ENCODE results near the gene KXD1. TPM values are rescaled to one million over a fixed set of nuclear protein-coding genes. Genes with fewer than 3 reads are reported as not detected.
A peak's percentile ranks its signal among the peaks of the same experiment; 100 is the strongest.

The KXD1 gene
- total RNA-seq, 4 donors from 2014 or later = 65.5 to 104 (median 83.5) TPM

DNA sequence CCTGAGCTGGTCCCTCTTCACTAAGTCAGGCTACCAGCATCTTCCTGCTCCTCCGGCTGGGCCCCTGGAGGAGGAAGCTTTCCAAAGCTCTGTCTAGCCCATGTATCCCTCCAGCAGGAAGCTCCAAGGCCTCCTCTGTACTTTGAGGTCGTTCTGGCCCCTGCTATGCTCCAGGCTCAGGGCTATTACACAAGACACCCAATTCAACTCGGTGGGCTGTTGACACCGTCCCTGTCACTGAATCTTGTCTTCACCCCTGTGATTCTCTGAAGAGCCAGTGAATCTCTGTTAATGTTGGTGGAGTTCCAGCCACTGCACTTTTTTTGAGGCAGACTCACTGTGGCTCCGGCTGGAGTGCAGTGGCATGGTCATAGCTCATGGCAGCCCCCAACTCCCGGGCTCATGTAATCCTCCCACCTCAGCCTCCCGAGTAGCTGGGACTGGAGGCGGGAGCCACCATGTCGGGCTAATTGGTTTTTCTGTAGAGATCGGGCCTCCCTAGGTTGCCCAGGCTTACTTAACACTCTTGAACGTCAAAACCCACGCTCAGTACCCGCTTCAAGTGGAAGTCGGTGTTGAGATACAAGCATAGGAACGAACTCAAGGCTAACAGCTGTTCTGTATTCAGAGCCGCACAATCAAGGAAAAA is 30.4 kb downstream of the KXD1 start:
- peak overlapping the region; percentile 62 to 95 (median 84) for H3K4me3 ChIP-seq
- intact Hi-C loops (cut with DNase I) = no loop called here
- no peaks in the 10 kb centered on the region for H3K9me3 ChIP-seq
- DNase-seq = no peak
- no peaks in the 10 kb centered on the region for H3K27me3 ChIP-seq
- peaks cover 8 to 33% (median 22%) of the 10 kb centered on the region in 3 donors for H3K4me1 ChIP-seq
- H3K36me3 ChIP-seq = peaks cover 0 to 20% (median 7%) of the 10 kb centered on the region in 3 donors
- TF ChIP-seq, protein P1, sequence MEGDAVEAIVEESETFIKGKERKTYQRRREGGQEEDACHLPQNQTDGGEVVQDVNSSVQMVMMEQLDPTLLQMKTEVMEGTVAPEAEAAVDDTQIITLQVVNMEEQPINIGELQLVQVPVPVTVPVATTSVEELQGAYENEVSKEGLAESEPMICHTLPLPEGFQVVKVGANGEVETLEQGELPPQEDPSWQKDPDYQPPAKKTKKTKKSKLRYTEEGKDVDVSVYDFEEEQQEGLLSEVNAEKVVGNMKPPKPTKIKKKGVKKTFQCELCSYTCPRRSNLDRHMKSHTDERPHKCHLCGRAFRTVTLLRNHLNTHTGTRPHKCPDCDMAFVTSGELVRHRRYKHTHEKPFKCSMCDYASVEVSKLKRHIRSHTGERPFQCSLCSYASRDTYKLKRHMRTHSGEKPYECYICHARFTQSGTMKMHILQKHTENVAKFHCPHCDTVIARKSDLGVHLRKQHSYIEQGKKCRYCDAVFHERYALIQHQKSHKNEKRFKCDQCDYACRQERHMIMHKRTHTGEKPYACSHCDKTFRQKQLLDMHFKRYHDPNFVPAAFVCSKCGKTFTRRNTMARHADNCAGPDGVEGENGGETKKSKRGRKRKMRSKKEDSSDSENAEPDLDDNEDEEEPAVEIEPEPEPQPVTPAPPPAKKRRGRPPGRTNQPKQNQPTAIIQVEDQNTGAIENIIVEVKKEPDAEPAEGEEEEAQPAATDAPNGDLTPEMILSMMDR (IDR thresholded peaks at IDR 0.05) = no peak
- no peak for TF ChIP-seq POLR2A (IDR thresholded peaks at IDR 0.05)
- 16 to 24% methylated on average over 9 to 15 of the region's 16 CpGs for WGBS, 2 donors
- peak overlapping the region; percentile 85 to 95 (median 90) for H3K27ac ChIP-seq

DNA sequence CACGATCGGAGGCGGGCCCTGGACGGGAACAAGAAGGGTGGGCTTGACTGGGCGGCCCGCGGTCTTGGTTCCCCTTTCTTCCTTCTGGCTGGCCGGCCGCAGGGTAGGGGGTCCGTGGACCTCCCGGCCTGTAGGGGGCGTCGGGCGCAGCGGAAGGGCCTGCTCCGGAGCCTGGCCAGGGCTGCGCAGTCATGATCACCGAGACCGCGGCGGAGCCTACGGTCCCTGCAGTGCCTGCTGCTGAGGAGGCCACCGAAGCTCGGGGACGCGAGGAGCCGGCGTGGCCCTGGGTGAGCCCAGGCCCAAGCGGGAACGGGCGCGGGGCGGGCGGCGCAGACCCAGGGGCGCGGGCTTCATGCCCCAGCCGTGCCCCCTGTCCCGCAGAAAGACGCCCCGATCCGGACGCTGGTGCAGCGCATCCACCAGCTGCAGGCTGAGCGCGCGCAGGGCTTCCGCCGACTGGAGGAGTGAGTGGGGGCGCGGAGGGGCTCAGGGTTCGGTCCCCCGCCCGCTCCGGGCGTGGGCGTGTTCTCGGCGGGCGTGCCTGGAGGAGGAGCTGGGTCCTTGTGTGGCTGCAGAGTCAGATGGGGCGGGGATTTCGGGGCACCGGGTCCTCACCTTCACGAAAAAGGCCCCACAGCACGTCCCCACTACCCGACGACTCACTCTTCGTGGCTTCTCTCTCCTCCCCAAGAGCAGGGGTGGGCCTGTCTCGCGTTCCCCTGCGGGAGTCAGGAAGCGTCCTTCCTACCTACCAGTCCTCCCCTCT is 31.1 kb downstream of the KXD1 start, which contains the start of gene REX1BD:
REX1BD (plus strand) TSS at position 188 of the 769 bp plus-strand sequence; CDS start at position 192, 4 bp downstream.
- intact Hi-C loops (cut with DNase I) = no loop called here
- 5% methylated on average over 4 of the region's 72 CpGs; no CpG with 5 or more reads in 1 of the 2 donors for WGBS, 2 donors

DNA sequence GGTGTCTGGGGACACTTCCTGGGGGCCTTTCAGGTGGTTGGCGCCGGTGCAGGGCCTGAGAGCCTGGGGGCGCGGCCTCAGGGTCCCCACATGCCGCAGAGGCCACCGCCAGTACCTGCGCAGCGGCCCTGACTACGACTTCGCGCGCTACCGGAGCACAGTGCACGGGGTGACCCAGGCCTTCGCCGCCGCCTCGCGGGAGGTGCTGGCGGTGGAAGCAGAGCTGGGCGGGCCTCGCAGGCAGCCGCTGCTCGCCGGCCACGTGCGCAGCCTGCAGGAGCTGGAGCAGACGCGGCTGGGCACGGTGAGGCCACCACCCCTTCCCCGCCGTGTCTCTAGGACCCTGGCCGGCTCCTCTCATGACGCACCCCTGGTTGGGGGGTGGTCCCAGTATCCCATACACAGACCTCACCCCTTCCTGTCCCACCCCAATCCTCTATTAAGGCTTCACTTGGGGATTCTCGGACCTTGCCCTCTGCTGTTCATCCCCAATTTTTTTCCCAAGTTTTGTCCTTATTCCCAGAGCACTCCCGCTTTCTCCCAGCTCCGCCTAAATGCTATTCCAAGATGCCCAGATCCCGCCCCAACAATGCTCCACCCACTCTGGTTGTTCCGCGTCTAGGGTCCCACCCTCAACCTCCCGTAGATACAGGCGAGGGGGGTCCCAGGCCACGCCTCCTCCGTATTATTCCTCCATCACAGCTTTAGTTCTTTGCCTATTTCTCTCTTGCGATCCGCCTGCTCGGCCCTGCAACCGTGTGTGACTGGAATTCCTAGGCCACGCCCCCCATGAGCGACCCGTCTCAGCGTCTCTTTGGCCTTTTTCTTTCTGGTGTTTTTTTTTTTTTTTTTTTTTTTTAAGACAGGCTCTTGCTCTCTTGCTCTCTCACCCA is 32.0 kb downstream of the KXD1 start:
- Histone ChIP-seq H3K9me3 (no peaks in the 10 kb centered on the region), H3K27me3 (peaks cover 0 to 2% (median 0%) of the 10 kb centered on the region in 4 donors), H3K27ac (peak overlapping the region; percentile 85 to 95 (median 90)), H3K4me3 (peak overlapping the region; percentile 62 to 95 (median 84)), H3K36me3 (peaks cover 0 to 20% (median 7%) of the 10 kb centered on the region in 3 donors), H3K4me1 (peaks cover 22 to 46% (median 24%) of the 10 kb centered on the region in 3 donors)
- WGBS, 2 donors = 12 to 14% methylated on average over 20 to 38 of the region's 52 CpGs
- no peak for TF ChIP-seq POLR2A (IDR thresholded peaks at IDR 0.05)
- TF ChIP-seq, protein P1 (IDR thresholded peaks at IDR 0.05) = peak in 4 of 6 experiments; percentile 13 to 49 (median 35)
- intact Hi-C loops (cut with DNase I) = loop anchor here (5.0 to 10.0 kb wide), 2 partner anchors 85 to 258 kb away; no protein-coding TSS in a partner anchor
- DNase-seq = no peak

More for the DNA sequence above, 31.1 kb downstream of the KXD1 start, which contains the start of gene REX1BD:
- peak within 1 kb of the TSS; percentile 62 to 95 (median 84) for H3K4me3 ChIP-seq
- no peaks in the 10 kb centered on the region for H3K27me3 ChIP-seq
- H3K4me1 ChIP-seq = peaks cover 14 to 37% (median 22%) of the 10 kb centered on the region in 3 donors
- no peak for DNase-seq
- no peaks in the 10 kb centered on the region for H3K9me3 ChIP-seq
- H3K27ac ChIP-seq = peak within 1 kb of the TSS; percentile 85 to 95 (median 90)
- peak in 1 of 4 donors; percentile 59 for TF ChIP-seq POLR2A (IDR thresholded peaks at IDR 0.05)
- TF ChIP-seq, protein P1 (IDR thresholded peaks at IDR 0.05) = peak; percentile 79 to 92 (median 84)
- H3K36me3 ChIP-seq = peaks cover 0 to 20% (median 7%) of the 10 kb centered on the region in 3 donors

DNA sequence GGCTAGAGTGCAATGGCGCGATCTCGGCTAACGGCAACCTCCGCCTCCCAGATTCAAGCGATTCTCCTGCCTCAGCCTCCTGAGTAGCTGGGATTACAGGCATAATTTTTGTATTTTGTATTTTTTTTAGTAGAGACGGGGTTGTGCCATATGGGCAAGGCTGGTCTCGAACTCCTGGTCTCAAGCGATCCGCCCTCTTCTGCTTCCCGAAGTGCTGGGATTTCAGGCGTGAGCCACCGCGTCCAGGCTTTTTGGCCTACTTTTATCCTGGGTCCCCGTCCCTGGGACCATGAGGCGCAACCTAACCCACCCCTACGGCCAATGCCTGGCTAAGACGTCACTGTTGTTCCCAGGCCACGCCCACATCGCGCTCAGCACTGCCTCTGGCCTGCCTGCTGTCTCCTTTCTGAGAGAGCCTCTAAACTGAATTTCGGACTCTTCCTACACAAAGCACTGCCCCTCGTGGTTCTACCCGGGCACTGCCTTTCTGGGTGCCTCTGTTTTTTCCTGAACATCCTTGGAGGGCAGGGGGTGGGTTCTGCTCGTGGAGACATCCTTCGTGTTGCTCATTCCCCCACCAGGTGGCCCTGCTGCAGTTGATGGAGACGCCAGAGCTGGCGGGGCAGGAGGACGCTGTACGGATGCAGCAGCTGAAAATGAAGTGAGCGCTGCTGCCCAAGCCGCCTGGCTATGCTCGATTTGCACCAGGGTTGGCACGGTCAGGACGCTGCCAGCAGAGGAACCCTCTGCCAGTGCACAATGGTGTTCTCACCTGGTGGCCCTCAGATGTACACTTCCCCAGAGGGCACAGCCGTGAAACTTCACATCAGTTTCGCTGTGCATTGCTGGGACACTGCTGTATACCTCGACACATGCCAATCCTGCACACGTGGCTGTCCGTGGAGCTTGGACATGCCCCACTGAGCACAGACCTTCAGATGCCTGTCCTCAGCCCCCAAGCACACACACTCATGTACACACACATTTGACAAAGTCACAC is 32.9 kb downstream of the KXD1 start:
- intact Hi-C loops (cut with DNase I) = loop anchor here (5.0 to 10.0 kb wide), 2 partner anchors 84 to 257 kb away; no protein-coding TSS in a partner anchor
- TF ChIP-seq, protein P1 (IDR thresholded peaks at IDR 0.05) = peak in 2 of 6 experiments; percentile 10 to 33
- no peak for TF ChIP-seq POLR2A (IDR thresholded peaks at IDR 0.05)
- Histone ChIP-seq H3K27ac (peak overlapping the region in 2 of 4 donors; percentile 52 to 95), H3K9me3 (no peaks in the 10 kb centered on the region), H3K4me1 (peaks cover 28 to 52% (median 34%) of the 10 kb centered on the region in 3 donors), H3K4me3 (no peak overlapping the region), H3K27me3 (peaks cover 0 to 12% (median 0%) of the 10 kb centered on the region in 4 donors), H3K36me3 (peaks cover 0 to 20% (median 7%) of the 10 kb centered on the region in 3 donors)
- WGBS, 2 donors = 62 to 68% methylated on average over 19 to 27 of the region's 40 CpGs
- DNase-seq = no peak
